ACC112 (cell line): ENCODE results near the gene PLD1.
A peak's percentile ranks its signal among the peaks of the same experiment; 100 is the strongest.

Source experiments
- H2AFZ ChIP-seq: fragments of 200-600 bp; sonication (generic); one replicate; pipeline ENCODE4 v1.6.0; 2017; ENCODE audit warnings: antibody characterized with exemption, low read length; ENCODE audit not compliant: unreplicated experiment
- H3K27ac ChIP-seq: fragments of 200-600 bp; sonication (generic); 2 replicates; pipeline ENCODE4 v1.5.1; 2014; ENCODE audit warnings: low read depth, mild to moderate bottlenecking, antibody characterized with exemption, low read length, moderate library complexity
- H3K27me3 ChIP-seq: fragments of 200-600 bp; sonication (generic); 2 replicates; pipeline ENCODE4 v1.6.1; 2014; ENCODE audit warnings: mild to moderate bottlenecking, antibody characterized with exemption, low read length, moderate library complexity, mixed read lengths; ENCODE audit not compliant: insufficient read depth
- H3K36me3 ChIP-seq: fragments of 200-600 bp; sonication (generic); 2 replicates; pipeline ENCODE4 v1.6.1; 2016; ENCODE audit warnings: mild to moderate bottlenecking, antibody characterized with exemption, low read length, moderate library complexity, mixed read lengths; ENCODE audit not compliant: insufficient read depth
- H3K4me1 ChIP-seq: fragments of 200-600 bp; sonication (generic); one replicate; pipeline ENCODE4 v1.6.1; 2016; ENCODE audit warnings: low read length, mixed read lengths; ENCODE audit not compliant: insufficient read depth, unreplicated experiment, control insufficient read depth
- H3K4me3 ChIP-seq: fragments of 200-600 bp; sonication (generic); 2 replicates; pipeline ENCODE4 v1.5.1; 2014; ENCODE audit warnings: mild to moderate bottlenecking, low read depth, low read length
- H3K79me2 ChIP-seq: fragments of 200-600 bp; sonication (generic); one replicate; pipeline ENCODE4 v1.6.0; 2016; ENCODE audit warnings: low read length; ENCODE audit not compliant: control insufficient read depth, unreplicated experiment, insufficient read depth

Gene PLD1

DNA sequence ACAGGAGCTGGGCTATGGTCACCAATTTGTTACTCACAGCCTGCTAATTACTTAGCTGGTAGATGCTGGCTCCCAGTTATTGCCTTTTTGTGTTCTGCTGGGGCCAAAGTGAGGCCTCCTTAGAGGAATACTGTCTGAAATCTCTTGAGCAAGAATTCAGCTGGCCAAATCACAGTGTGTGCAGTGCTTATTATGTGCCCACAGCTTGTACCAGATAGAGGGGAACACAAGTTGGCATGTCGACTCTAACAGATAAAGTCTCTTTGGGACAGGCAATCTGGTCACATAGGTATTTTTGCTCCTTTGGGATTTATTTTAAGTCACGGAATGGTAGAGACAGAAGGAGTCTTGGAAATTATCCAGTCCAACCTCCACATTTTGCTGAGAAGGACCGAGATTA is 26.6 kb upstream of the PLD1 start:
- no peak overlapping the region for H3K4me3 ChIP-seq
- peaks cover 42% of the 10 kb centered on the region for H3K4me1 ChIP-seq
- H3K79me2 ChIP-seq, result no peaks in the 10 kb centered on the region
- H3K27ac ChIP-seq, result no peak overlapping the region
- H3K36me3 ChIP-seq, result no peaks in the 10 kb centered on the region
- no peaks in the 10 kb centered on the region for H3K27me3 ChIP-seq
- H2AFZ ChIP-seq, result no peak overlapping the region

DNA sequence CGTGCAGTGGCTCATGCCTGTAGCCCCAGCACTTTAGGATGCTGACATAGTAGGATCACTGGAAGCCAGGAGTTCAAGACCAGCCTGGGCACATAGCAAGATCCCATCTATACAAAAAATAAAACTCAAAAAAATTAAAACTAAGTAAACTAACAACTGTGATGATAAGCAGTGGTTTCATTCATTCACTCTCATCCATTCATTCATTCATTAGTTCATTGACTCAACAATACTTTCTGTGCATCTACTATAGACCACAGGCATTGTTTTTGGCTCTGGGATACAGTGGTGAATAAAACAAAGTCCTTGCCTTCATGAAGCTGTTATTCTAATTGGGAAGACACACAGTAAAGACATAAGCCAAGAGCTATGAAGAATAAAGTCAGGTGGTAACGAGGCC is 25.3 kb upstream of the PLD1 start:
- Histone ChIP-seq H3K27ac (no peak overlapping the region; the same call in 1 of the 2 replicates), H3K4me3 (no peak overlapping the region), H2AFZ (no peak overlapping the region), H3K36me3 (no peaks in the 10 kb centered on the region), H3K4me1 (peaks cover 47% of the 10 kb centered on the region), H3K27me3 (no peaks in the 10 kb centered on the region), H3K79me2 (no peaks in the 10 kb centered on the region)

DNA sequence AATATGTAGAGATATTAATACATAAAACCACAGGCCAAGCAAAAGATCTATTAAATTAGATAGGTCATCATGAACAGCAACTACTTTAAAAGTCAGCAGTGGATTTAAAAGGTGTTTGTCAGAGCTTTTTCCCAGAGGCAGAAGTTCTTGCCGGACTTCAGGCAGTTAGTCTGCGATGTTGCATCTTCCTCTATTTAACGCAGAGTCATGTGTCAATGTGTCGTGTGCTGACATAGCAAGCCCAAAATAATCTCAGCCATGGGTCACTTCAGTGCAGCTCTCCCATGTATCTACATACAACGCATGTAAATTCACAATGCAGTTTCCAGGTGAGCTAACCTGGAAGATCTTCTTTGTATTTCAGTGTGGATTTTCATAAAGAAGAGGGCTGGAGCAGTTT is 24.8 kb upstream of the PLD1 start:
- Histone ChIP-seq H3K27me3 (no peaks in the 10 kb centered on the region), H3K27ac (peak overlapping the region; percentile 93), H3K36me3 (no peaks in the 10 kb centered on the region), H3K79me2 (no peaks in the 10 kb centered on the region), H2AFZ (no peak overlapping the region), H3K4me1 (peaks cover 52% of the 10 kb centered on the region), H3K4me3 (no peak overlapping the region)

DNA sequence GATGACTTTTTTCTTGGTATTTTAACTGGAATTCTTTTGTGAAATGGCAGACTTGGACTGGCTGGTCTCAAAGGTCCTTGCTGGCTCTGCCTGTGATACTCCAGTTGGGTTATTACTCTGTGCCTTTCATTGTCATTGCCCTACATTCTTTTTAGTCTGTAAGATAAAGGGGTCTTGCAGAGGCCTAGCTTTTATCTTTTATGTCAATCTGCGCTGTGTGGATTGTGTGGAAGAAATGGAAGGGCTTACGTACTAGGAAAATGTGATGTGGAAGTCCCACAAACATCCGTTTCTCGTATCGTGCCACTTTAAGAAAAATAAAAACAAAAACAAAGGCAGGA is 24.1 kb upstream of the PLD1 start:
- Histone ChIP-seq H3K4me3 (no peak overlapping the region), H3K79me2 (no peaks in the 10 kb centered on the region), H3K4me1 (peaks cover 59% of the 10 kb centered on the region), H3K27me3 (no peaks in the 10 kb centered on the region), H2AFZ (peak overlapping the region; percentile 65), H3K36me3 (no peaks in the 10 kb centered on the region), H3K27ac (peak overlapping the region; percentile 93)

DNA sequence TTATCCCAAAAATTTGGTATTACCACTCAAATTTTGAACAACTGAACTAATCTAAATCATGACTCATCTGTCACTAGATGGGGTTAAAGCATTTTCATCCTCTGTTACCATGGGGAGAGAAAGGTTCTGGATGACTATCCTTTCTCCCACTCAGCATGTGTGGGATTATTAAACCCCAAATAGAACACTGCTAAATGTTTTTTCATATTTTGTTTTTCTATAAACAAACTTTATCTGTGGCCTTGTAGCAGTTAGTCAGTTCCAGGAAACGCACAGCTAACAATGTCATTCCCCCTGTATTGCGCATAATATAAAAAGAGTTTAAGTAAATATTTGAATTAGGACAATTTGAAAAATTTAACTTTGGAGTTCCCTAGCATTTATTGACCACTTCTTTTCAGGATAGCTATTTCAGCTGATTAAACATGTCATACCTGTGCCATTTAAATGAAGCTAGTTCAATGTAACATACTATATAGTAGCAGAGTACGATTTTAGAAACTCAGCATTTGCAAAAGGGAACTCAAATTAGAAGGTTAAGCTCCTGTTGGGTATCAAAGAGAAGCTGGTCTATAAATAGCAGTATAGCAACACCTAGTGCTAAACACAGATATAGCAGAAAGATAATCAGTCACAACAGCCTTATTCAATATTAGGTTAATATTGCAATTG is 23.6 kb upstream of the PLD1 start:
- peaks cover 61% of the 10 kb centered on the region for H3K4me1 ChIP-seq
- H3K27ac ChIP-seq, result peak overlapping the region; percentile 93
- no peaks in the 10 kb centered on the region for H3K27me3 ChIP-seq
- 0 out of 2 replicates have a peak overlapping the region, but pooled peaks have one; percentile 21 for H3K4me3 ChIP-seq
- H3K79me2 ChIP-seq, result no peaks in the 10 kb centered on the region
- no peaks in the 10 kb centered on the region for H3K36me3 ChIP-seq
- H2AFZ ChIP-seq, result peak overlapping the region; percentile 65

DNA sequence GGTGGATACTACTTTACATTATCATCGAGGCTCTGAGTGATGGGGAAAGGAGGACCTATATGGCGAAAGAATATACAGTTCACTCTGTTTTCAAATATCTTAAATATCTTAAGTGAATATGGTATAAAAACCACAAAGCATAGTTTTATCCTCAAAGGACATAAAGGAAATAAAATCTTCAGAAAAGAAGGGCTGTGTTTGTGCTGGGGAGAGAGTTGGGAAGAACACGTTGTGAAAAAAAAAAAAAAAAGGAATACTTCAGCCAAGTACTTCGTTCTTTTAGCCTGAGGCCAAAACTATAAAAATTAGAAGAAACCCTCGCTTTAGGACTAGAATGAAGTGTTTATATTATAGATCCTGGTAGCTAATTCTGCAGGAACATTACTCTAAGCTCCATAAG is 22.7 kb upstream of the PLD1 start:
- Histone ChIP-seq H3K27ac (peak overlapping the region; percentile 93), H3K36me3 (no peaks in the 10 kb centered on the region), H3K4me3 (no peak overlapping the region), H3K27me3 (no peaks in the 10 kb centered on the region), H3K4me1 (peaks cover 60% of the 10 kb centered on the region), H2AFZ (peak overlapping the region; percentile 54), H3K79me2 (no peaks in the 10 kb centered on the region)

DNA sequence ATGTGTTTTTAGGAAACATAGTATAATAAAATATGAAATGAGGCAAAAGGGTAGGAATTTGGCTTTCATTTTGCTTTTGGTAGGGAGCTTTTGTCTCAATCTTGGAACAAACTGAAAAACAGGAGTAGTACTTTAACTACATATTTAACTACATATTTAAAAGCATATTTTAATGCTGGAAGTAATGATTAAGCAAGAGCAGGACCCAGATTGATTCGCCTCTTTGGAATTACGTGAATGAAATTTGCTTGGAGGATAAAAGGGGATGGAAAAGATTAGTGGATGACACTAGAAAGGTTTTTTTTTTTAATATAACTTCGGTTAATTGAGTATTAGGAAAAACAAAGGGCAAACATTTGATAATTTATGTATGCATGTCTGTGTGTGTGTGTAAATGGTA is 21.7 kb upstream of the PLD1 start:
- Histone ChIP-seq H2AFZ (peak overlapping the region; percentile 63), H3K4me3 (no peak overlapping the region), H3K27ac (peak overlapping the region; percentile 93), H3K79me2 (no peaks in the 10 kb centered on the region), H3K4me1 (peaks cover 58% of the 10 kb centered on the region), H3K36me3 (no peaks in the 10 kb centered on the region), H3K27me3 (no peaks in the 10 kb centered on the region)

DNA sequence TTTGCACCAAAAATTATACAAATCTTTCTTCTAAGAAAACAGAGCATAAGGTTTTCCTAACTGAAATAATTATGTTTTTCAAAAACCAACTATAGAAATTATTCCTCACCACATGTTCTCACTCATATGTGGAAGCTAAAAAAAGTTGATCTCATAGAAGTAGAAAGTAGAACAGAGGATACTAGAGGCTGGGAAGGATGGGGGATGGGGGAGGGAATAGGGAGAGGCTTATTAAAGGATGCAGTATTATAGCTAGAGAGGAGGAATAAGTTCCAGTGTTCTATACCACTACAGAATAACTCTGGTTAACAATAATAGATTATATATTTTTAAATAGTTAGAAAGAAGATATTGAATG is 20.2 kb upstream of the PLD1 start:
- H3K27me3 ChIP-seq, result no peaks in the 10 kb centered on the region
- peak overlapping the region; percentile 86 for H2AFZ ChIP-seq
- H3K27ac ChIP-seq, result peak overlapping the region; percentile 71
- H3K36me3 ChIP-seq, result no peaks in the 10 kb centered on the region
- peaks cover 64% of the 10 kb centered on the region for H3K4me1 ChIP-seq
- no peak overlapping the region for H3K4me3 ChIP-seq
- H3K79me2 ChIP-seq, result no peaks in the 10 kb centered on the region

DNA sequence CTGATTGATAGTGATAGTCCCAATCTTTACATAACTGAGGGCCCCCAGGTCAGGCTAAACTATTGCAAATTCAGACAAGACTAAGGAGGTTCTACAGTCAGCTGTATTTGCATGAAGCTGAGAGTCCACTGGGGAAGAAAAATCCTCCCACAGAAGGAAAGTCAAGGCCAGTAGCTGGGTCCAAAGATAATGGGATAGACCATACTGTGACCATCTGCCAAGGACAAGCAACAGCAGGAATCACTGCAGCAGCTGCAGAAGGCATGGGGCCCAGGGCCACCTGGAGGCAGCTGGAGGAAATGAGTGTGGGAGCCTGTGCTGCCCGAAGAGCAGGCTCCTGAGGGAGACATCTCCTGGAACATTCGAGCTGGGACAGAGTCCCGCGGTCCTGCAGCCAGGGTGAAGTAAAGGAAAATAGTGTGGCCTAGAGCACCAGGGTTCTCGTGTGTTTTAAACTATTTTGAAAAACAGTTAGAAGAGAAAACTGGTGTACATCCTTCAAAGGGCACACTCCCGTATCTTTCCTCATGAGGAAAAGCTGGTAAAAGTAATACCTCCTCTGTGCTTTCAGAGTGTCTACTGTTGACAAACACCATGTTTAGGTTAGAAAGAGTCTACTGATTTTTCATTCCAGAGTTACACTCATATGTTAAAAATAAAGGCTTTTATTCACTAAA is 19.7 kb upstream of the PLD1 start:
- Histone ChIP-seq H2AFZ (peak overlapping the region; percentile 86), H3K27ac (peak overlapping the region; percentile 71), H3K79me2 (no peaks in the 10 kb centered on the region), H3K4me1 (peaks cover 70% of the 10 kb centered on the region), H3K36me3 (no peaks in the 10 kb centered on the region), H3K4me3 (no peak overlapping the region), H3K27me3 (no peaks in the 10 kb centered on the region)

DNA sequence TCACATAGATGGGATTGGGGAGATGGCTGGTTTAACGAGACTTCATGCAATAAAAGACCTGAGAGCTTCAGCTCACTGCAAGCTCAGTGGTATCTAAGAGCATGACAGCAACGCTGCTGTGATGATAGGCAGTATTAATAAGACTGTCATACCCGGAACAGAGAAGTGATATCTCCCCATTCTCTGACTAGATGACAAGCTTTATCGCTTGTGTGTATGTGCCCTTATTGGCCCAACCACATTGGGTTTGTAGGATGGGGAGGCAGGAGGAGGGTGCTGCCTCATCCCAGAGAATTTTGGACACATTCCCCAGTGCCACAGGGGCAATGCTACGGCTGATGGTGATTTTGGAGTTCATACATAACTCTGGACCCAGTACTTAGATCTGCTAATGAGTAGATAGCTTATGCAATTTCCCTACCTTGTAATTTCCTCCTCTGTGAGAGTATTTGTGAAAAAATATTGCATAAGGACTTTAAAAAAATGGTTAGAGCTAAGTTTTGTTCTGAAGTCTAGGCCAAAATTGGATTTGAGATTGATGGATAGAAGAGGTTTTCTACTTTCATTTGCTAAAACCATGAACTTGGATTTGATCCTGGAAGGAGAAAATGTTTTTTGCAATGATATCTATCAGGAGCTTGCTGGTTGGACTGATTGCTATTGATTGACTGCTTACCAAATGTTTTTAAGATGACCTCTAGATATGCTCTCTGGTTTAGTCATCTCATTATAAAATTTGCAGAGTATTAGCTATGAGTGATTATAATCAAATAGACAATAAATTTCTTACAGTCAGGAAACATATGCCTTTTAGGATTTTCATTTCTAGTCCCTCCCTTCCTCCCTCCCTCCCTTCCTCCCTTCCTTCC is 18.9 kb upstream of the PLD1 start:
- H3K27me3 ChIP-seq, result no peaks in the 10 kb centered on the region
- H3K36me3 ChIP-seq, result no peaks in the 10 kb centered on the region
- H2AFZ ChIP-seq, result no peak overlapping the region
- H3K4me1 ChIP-seq, result peaks cover 68% of the 10 kb centered on the region
- H3K27ac ChIP-seq, result peak overlapping the region; percentile 71; the same call in 1 of the 2 replicates
- H3K79me2 ChIP-seq, result no peaks in the 10 kb centered on the region
- no peak overlapping the region for H3K4me3 ChIP-seq
